IMR-90 (cell line): ENCODE measurements around the gene CNFN. TPM values are rescaled to one million over a fixed set of nuclear protein-coding genes. Genes with fewer than 3 reads are reported as not detected.

ENCODE experiments used
- ATAC-seq: fragments of 200-7000 bp; cut with Tn5 transposase; 2 replicates; pipeline ENCODE4 v1.9.1; 2020; ENCODE audit warnings: low read depth, mild to moderate bottlenecking, moderate library complexity
- BruUV-seq: library from RNA; stranded (reverse); fragments of 400-500 nt; replicated peaks from 2 replicates; lab custom pipeline; 2021; lab: Mats Ljungman, UMichigan
- CTCF ChIA-PET: fragments of 300-600 bp; formaldehyde crosslinking; extraction: SDS; loops from one replicate; lab custom pipeline; 2021; ENCODE audit warnings: antibody characterized with exemption; lab: Yijun Ruan, JAX
- POLR2A ChIA-PET: fragments of 300-600 bp; sonication (Branson Sonifier 250); formaldehyde crosslinking; loops from one replicate; lab custom pipeline; 2022; ENCODE audit warnings: antibody characterized with exemption; ENCODE audit not compliant: unreplicated experiment; lab: Charles Lee
- DNase-seq: peaks from one replicate; pipeline ENCODE4 v3.0.0; 2013
- H2AFZ ChIP-seq: replicated peaks from 2 replicates; pipeline ENCODE3; 2013; ENCODE audit warnings: low read length, mild to moderate bottlenecking; ENCODE audit not compliant: poor library complexity
- H2AK5ac ChIP-seq: 2 replicates; pipeline ENCODE4 v1.6.1; 2013; ENCODE audit warnings: low read depth, low read length, inconsistent platforms
- H2AK9ac ChIP-seq: replicated peaks from 2 replicates; pipeline ENCODE3; 2013; ENCODE audit warnings: mild to moderate bottlenecking, low read depth, low read length, moderate library complexity; ENCODE audit not compliant: poor library complexity
- H2BK120ac ChIP-seq: 2 replicates; pipeline ENCODE4 v1.6.1; 2013; ENCODE audit warnings: low read depth, low read length, inconsistent platforms
- H2BK15ac ChIP-seq: 3 replicates; pipeline ENCODE4 v1.6.1; 2013; ENCODE audit warnings: low read depth, low read length, inconsistent platforms
- H2BK20ac ChIP-seq: 2 replicates; pipeline ENCODE4 v1.6.1; 2013; ENCODE audit warnings: low read depth, mild to moderate bottlenecking, inconsistent platforms, low read length, moderate library complexity
- H2BK5ac ChIP-seq: 2 replicates; pipeline ENCODE4 v1.6.1; 2013; ENCODE audit warnings: mild to moderate bottlenecking, low read depth, low read length, inconsistent platforms; ENCODE audit not compliant: poor library complexity, severe bottlenecking
- H3K14ac ChIP-seq: replicated peaks from 2 replicates; pipeline ENCODE4 v1.6.1; 2013; ENCODE audit warnings: low read depth, low read length, inconsistent platforms
- H3K18ac ChIP-seq: 2 replicates; pipeline ENCODE4 v1.6.1; 2013; ENCODE audit warnings: low read depth, low read length, control low read depth
- H3K23ac ChIP-seq: 2 replicates; pipeline ENCODE4 v1.6.1; 2013; ENCODE audit warnings: low read depth, low read length, inconsistent platforms
- H3K27ac ChIP-seq: 2 replicates; pipeline ENCODE4 v1.5.1; 2013; ENCODE audit warnings: mild to moderate bottlenecking, control low read depth, low read length; ENCODE audit not compliant: insufficient read depth
- H3K27me3 ChIP-seq: 2 replicates; pipeline ENCODE4 v1.6.1; 2013; ENCODE audit warnings: low read length; ENCODE audit not compliant: control insufficient read depth, insufficient read depth
- H3K36me3 ChIP-seq: 2 replicates; pipeline ENCODE4 v1.6.1; 2013; ENCODE audit warnings: low read length, mixed read lengths; ENCODE audit not compliant: control insufficient read depth, insufficient read depth
- H3K4ac ChIP-seq: 2 replicates; pipeline ENCODE4 v1.6.1; 2013; ENCODE audit warnings: low read depth, low read length, inconsistent platforms
- H3K4me1 ChIP-seq: 2 replicates; pipeline ENCODE4 v1.6.1; 2013; ENCODE audit warnings: low read length, mixed read lengths; ENCODE audit not compliant: control insufficient read depth, insufficient read depth
- H3K4me2 ChIP-seq: 2 replicates; pipeline ENCODE4 v1.6.1; 2013; ENCODE audit warnings: low read depth, mild to moderate bottlenecking, control low read depth, low read length, moderate library complexity
- H3K4me3 ChIP-seq: 2 replicates; pipeline ENCODE4 v1.5.1; 2013; ENCODE audit warnings: low read depth, mild to moderate bottlenecking, control low read depth, low read length, moderate library complexity; ENCODE audit not compliant: insufficient read depth
- H3K56ac ChIP-seq: 2 replicates; pipeline ENCODE4 v1.6.1; 2013; ENCODE audit warnings: low read length, inconsistent platforms; ENCODE audit not compliant: insufficient read depth; ENCODE audit errors: extremely low read depth
- H3K79me1 ChIP-seq, 2 experiments: 2 replicates each; pipeline ENCODE4 v1.6.1; 2013; ENCODE audit warnings: low read length in 2 of 2, inconsistent platforms in 1 of 2, low read depth in 1 of 2
- H3K9ac ChIP-seq: 2 replicates; pipeline ENCODE4 v1.6.1; 2013; ENCODE audit warnings: low read depth, low read length, control low read depth
- H3K9me1 ChIP-seq: 2 replicates; pipeline ENCODE4 v1.6.1; 2013; ENCODE audit warnings: low read length, inconsistent platforms; ENCODE audit not compliant: insufficient read depth
- H3K9me3 ChIP-seq: 2 replicates; pipeline ENCODE4 v1.6.1; 2013; ENCODE audit warnings: low read length; ENCODE audit not compliant: control insufficient read depth, insufficient read depth
- H4K20me1 ChIP-seq: 2 replicates; pipeline ENCODE4 v1.6.1; 2013; ENCODE audit warnings: low read length, inconsistent platforms; ENCODE audit not compliant: insufficient read depth
- H4K5ac ChIP-seq: 2 replicates; pipeline ENCODE4 v1.6.1; 2013; ENCODE audit warnings: mild to moderate bottlenecking, low read depth, low read length, control low read depth
- H4K8ac ChIP-seq, 2 experiments: 2 replicates each; pipeline ENCODE4 v1.6.1; 2013; ENCODE audit warnings: low read depth in 2 of 2, low read length in 2 of 2, control low read depth in 1 of 2, inconsistent platforms in 1 of 2
- H4K91ac ChIP-seq: 2 replicates; pipeline ENCODE4 v1.6.1; 2013; ENCODE audit warnings: low read depth, low read length, inconsistent platforms; ENCODE audit not compliant: insufficient read depth
- BHLHE40 ChIP-seq: fragments of 150-350 bp; IDR thresholded peaks from 2 replicates; pipeline ENCODE4 v1.6.1; 2016; ENCODE audit warnings: mild to moderate bottlenecking, low read depth, low read length
- CHD1 ChIP-seq: IDR thresholded peaks from 2 replicates; pipeline ENCODE4 v1.6.1; 2012; ENCODE audit warnings: low read depth, low read length, improper control_type of control experiment
- FOS ChIP-seq: fragments of 150-350 bp; IDR thresholded peaks from 2 replicates; pipeline ENCODE4 v1.6.1; 2016; ENCODE audit warnings: low read depth, low read length
- MAFK ChIP-seq: IDR thresholded peaks from 2 replicates; pipeline ENCODE4 v1.6.1; 2012; ENCODE audit warnings: low read depth, low read length, improper control_type of control experiment
- NFE2L2 ChIP-seq: fragments of 150-350 bp; IDR thresholded peaks from 2 replicates; pipeline ENCODE4 v1.6.1; 2016; ENCODE audit warnings: low read depth, mild to moderate bottlenecking, low read length
- POLR2A ChIP-seq: IDR thresholded peaks from 2 replicates; pipeline ENCODE4 v1.6.1; 2012; ENCODE audit warnings: mild to moderate bottlenecking, low read depth, low read length
- RCOR1 ChIP-seq: IDR thresholded peaks from 2 replicates; pipeline ENCODE4 v1.6.1; 2012; ENCODE audit warnings: mild to moderate bottlenecking, low read length, improper control_type of control experiment; ENCODE audit not compliant: insufficient replicate concordance
- RFX5 ChIP-seq: IDR thresholded peaks from 2 replicates; pipeline ENCODE4 v1.8.0; 2012; ENCODE audit warnings: low read depth, mild to moderate bottlenecking, low read length, moderate library complexity
- SMC3 ChIP-seq: fragments of 150-350 bp; IDR thresholded peaks from 2 replicates; pipeline ENCODE4 v1.6.1; 2016; ENCODE audit warnings: low read depth, mild to moderate bottlenecking, antibody characterized with exemption, low read length, moderate library complexity
- WGBS, 2 experiments: methylation state at CpG; one replicate each; pipeline versions ENCODE4 v1.1.5 to v1.1.7; 2013; ENCODE audit warnings: missing lambda C conversion rate in 2 of 2; ENCODE audit not compliant: insufficient read length in 1 of 2; ENCODE audit errors: extremely low coverage in 2 of 2; 5-methylcytosine and 5-hydroxymethylcytosine counted together
- dilution Hi-C: fragments of 300-500 bp; cut with HindIII; formaldehyde crosslinking; loops from one replicate; pipeline ENCODE4 v1.14.3; 2018; ENCODE audit warnings: low sequenced_read_pairs; ENCODE audit not compliant: unreplicated experiment
- in situ Hi-C: fragments of 300-500 bp; cut with MboI; formaldehyde crosslinking; loops from 3 replicates; pipeline ENCODE4 v1.14.3; 2019; ENCODE audit warnings: low sequenced_read_pairs, inconsistent platforms, mixed read lengths
- intact Hi-C: fragments of 100-400 bp; cut with micrococcal nuclease; formaldehyde crosslinking; loops from 2 replicates; pipeline ENCODE4 v1.10.0; 2022
- polyA plus RNA-seq, 3 experiments: library from polyadenylated mRNA; depleted of rRNA; stranded (reverse); fragments of >200 nt; gene quantifications; 2 replicates each; pipeline ENCODE4 v1.2.3, GENCODE V29; 2012; ENCODE audit warnings: low replicate concordance in 1 of 3
- total RNA-seq: library from RNA; depleted of rRNA; stranded (reverse); fragments of >200 nt; gene quantifications from 2 replicates; pipeline ENCODE4 v1.2.3, GENCODE V29; 2012
- TF ChIP-seq, protein P1 (sequence below): fragments of 150-350 bp; IDR thresholded peaks from 2 replicates; pipeline ENCODE4 v1.6.1; 2016; ENCODE audit warnings: low read depth, mild to moderate bottlenecking, low read length, moderate library complexity, borderline replicate concordance
- TF ChIP-seq, protein P2 (sequence below): conservative IDR thresholded peaks from 2 replicates; pipeline ENCODE4 v1.5.1; 2012; ENCODE audit warnings: mild to moderate bottlenecking, low read depth, low read length, improper control_type of control experiment
- TF ChIP-seq, protein P3 (sequence below): fragments of 150-350 bp; IDR thresholded peaks from 2 replicates; pipeline ENCODE4 v1.6.1; 2017; ENCODE audit warnings: mild to moderate bottlenecking, antibody characterized with exemption, low read length, low read depth

CNFN gene
- total and polyA plus RNA-seq, 2 of the 4 experiments (the other 2 are of a cell fraction), result 1.2 TPM; not detected in 1

DNA sequence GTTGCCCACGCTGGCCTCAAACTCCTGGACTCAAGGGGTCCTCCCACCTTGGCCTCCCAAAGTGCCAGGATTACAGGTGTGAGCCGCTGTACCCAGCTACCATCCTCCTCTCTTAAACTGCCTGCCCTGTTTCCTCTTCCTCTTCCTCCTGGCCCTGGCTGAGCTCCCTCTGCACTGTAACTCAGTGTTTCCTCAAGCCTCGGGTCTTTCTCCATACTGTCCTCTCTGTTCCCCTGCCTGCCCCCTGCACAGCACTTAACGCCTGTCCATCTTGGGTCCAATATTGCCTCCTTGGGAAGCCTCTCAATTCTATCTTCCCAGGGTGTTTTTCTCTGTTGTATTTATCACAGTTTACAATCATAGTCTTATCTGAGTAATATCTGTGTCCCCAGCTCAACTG lies 31.0 kb upstream of the CNFN start:
- CTCF ChIA-PET, result interaction anchor here (1.1 kb wide), 1 partner anchor 13 kb away, joined by 3 read pairs; no protein-coding TSS in a partner anchor
- ATAC-seq (no peak), DNase-seq (no peak)
- Histone ChIP-seq H3K9me3 (no peaks in the 10 kb centered on the region), H2BK120ac (no peak overlapping the region), H2BK20ac (no peak overlapping the region), H2AK9ac (no peak overlapping the region), H3K14ac (no peak overlapping the region), H3K18ac (no peak overlapping the region), H2BK15ac (no peak overlapping the region), H3K9ac (no peak overlapping the region), H3K56ac (no peak overlapping the region), H3K4me1 (peaks cover 9% of the 10 kb centered on the region), H2AFZ (no peak overlapping the region), H3K79me1 (peaks cover 4 to 19% of the 10 kb centered on the region in 2 experiments; a peak in 2 of 4 replicates), H4K20me1 (peaks cover 11% of the 10 kb centered on the region; the same call in 1 of the 2 replicates), H4K91ac (no peak overlapping the region), H3K4ac (no peak overlapping the region), H2AK5ac (no peak overlapping the region), H3K9me1 (peaks cover 11% of the 10 kb centered on the region), H4K5ac (no peak overlapping the region), H4K8ac (no peak overlapping the region), H3K27ac (no peak overlapping the region), H3K36me3 (no peaks in the 10 kb centered on the region), H3K27me3 (no peaks in the 10 kb centered on the region), H3K4me3 (no peak overlapping the region), H3K4me2 (no peak overlapping the region), H2BK5ac (no peak overlapping the region), H3K23ac (no peak overlapping the region)
- TF ChIP-seq CHD1 (no peak), FOS (no peak), SMC3 (no peak), BHLHE40 (no peak), NFE2L2 (no peak), RCOR1 (no peak), POLR2A (no peak), RFX5 (no peak), MAFK (no peak)
- TF ChIP-seq, protein P1, sequence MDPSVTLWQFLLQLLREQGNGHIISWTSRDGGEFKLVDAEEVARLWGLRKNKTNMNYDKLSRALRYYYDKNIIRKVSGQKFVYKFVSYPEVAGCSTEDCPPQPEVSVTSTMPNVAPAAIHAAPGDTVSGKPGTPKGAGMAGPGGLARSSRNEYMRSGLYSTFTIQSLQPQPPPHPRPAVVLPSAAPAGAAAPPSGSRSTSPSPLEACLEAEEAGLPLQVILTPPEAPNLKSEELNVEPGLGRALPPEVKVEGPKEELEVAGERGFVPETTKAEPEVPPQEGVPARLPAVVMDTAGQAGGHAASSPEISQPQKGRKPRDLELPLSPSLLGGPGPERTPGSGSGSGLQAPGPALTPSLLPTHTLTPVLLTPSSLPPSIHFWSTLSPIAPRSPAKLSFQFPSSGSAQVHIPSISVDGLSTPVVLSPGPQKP, result no peak
- TF ChIP-seq, protein P2, sequence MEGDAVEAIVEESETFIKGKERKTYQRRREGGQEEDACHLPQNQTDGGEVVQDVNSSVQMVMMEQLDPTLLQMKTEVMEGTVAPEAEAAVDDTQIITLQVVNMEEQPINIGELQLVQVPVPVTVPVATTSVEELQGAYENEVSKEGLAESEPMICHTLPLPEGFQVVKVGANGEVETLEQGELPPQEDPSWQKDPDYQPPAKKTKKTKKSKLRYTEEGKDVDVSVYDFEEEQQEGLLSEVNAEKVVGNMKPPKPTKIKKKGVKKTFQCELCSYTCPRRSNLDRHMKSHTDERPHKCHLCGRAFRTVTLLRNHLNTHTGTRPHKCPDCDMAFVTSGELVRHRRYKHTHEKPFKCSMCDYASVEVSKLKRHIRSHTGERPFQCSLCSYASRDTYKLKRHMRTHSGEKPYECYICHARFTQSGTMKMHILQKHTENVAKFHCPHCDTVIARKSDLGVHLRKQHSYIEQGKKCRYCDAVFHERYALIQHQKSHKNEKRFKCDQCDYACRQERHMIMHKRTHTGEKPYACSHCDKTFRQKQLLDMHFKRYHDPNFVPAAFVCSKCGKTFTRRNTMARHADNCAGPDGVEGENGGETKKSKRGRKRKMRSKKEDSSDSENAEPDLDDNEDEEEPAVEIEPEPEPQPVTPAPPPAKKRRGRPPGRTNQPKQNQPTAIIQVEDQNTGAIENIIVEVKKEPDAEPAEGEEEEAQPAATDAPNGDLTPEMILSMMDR, result no peak
- TF ChIP-seq, protein P3, sequence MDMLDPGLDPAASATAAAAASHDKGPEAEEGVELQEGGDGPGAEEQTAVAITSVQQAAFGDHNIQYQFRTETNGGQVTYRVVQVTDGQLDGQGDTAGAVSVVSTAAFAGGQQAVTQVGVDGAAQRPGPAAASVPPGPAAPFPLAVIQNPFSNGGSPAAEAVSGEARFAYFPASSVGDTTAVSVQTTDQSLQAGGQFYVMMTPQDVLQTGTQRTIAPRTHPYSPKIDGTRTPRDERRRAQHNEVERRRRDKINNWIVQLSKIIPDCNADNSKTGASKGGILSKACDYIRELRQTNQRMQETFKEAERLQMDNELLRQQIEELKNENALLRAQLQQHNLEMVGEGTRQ, result no peak
- dilution Hi-C loops, result no loop called here
- POLR2A ChIA-PET, result no interaction called here
- no CpG with 5 or more reads among the region's 4 CpGs for WGBS, 2 experiments
- no TSS peak for BruUV-seq
- intact Hi-C loops, result no loop called here
- in situ Hi-C loops, result no loop called here
